Measurements from ENCODE around the gene CNTNAP2.

DNA sequence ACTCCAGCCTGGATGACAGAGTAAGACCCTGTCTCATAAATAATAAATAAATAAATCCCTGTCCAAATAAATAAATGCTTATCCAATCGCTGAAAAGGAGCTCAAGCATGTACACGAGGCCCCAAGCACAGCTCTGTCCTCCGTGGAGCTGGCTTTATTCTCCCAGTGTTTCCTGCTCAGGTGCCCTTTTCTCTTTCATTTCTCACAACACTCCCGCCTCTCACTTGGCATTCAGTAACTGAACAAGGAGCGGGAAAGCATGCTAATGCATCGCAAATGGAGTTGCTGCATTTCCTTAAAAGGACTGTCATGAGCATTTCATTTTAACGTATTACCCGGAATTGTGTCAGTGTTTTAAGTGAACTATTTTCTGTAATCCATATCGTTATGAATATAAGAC lies 2263.1 kb downstream of the CNTNAP2 start:
- TF ChIP-seq EP300 (IDR thresholded peaks at IDR 0.05) (no peak), POLR2A (IDR thresholded peaks at IDR 0.05) (no peak), POLR2AphosphoS5 (IDR thresholded peaks at IDR 0.05) (no peak)
- TF ChIP-seq, protein P1, sequence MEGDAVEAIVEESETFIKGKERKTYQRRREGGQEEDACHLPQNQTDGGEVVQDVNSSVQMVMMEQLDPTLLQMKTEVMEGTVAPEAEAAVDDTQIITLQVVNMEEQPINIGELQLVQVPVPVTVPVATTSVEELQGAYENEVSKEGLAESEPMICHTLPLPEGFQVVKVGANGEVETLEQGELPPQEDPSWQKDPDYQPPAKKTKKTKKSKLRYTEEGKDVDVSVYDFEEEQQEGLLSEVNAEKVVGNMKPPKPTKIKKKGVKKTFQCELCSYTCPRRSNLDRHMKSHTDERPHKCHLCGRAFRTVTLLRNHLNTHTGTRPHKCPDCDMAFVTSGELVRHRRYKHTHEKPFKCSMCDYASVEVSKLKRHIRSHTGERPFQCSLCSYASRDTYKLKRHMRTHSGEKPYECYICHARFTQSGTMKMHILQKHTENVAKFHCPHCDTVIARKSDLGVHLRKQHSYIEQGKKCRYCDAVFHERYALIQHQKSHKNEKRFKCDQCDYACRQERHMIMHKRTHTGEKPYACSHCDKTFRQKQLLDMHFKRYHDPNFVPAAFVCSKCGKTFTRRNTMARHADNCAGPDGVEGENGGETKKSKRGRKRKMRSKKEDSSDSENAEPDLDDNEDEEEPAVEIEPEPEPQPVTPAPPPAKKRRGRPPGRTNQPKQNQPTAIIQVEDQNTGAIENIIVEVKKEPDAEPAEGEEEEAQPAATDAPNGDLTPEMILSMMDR (IDR thresholded peaks at IDR 0.05), result no peak
